Erythroblast (primary cell): ENCODE data around the gene SUGCT.

ENCODE experiments used
- GATA1 ChIP-seq: IDR thresholded peaks from 2 replicates; pipeline ENCODE4 v1.6.1; 2011; ENCODE audit warnings: low read depth, mild to moderate bottlenecking, control low read depth, low read length, moderate library complexity
- POLR2A ChIP-seq: IDR thresholded peaks from 2 replicates; pipeline ENCODE4 v1.6.1; 2011; ENCODE audit warnings: mild to moderate bottlenecking, low read length

- TF ChIP-seq POLR2A (no peak), GATA1 (no peak)
Observed at GRCh38 chr7:40099837-40100236, 35.0 kb upstream of the SUGCT start.
